OCI-LY7 (cell line): ENCODE measurements around the gene PTPRN. TPM values are rescaled to one million over a fixed set of nuclear protein-coding genes. Genes with fewer than 3 reads are reported as not detected.

ENCODE experiments used
- BruUV-seq: library from RNA; stranded (reverse); fragments of 400-500 nt; replicated peaks from 2 replicates; lab custom pipeline; 2021; lab: Mats Ljungman, UMichigan
- CTCF ChIA-PET: fragments of 300-600 bp; sonication (Branson Sonifier 250); formaldehyde crosslinking; loops from one replicate; lab custom pipeline; 2022; ENCODE audit warnings: antibody characterized with exemption; ENCODE audit not compliant: unreplicated experiment; lab: Charles Lee
- POLR2A ChIA-PET: fragments of 300-600 bp; sonication (Branson Sonifier 250); formaldehyde crosslinking; loops from one replicate; lab custom pipeline; 2022; ENCODE audit warnings: antibody characterized with exemption; lab: Charles Lee
- DNase-seq: peaks from one replicate; pipeline ENCODE4 v3.0.0-alpha.2; 2015; ENCODE audit warnings: low spot score
- H2AFZ ChIP-seq: fragments of 200-600 bp; sonication (generic), shearing (Covaris generic); 2 replicates; pipeline ENCODE4 v1.6.1; 2014; ENCODE audit warnings: mild to moderate bottlenecking, antibody characterized with exemption, low read length, moderate library complexity
- H3K27ac ChIP-seq: fragments of 200-600 bp; sonication (generic); 2 replicates; pipeline ENCODE4 v1.5.1; 2014; ENCODE audit warnings: mixed run types, low read depth, mild to moderate bottlenecking, moderate library complexity, low read length, inconsistent platforms; ENCODE audit not compliant: poor library complexity, severe bottlenecking
- H3K36me3 ChIP-seq: fragments of 200-600 bp; sonication (generic); 2 replicates; pipeline ENCODE4 v1.6.1; 2014; ENCODE audit warnings: mild to moderate bottlenecking, antibody characterized with exemption, low read length, moderate library complexity, mixed read lengths; ENCODE audit not compliant: insufficient read depth
- H3K4me1 ChIP-seq: fragments of 200-600 bp; sonication (generic); 2 replicates; pipeline ENCODE4 v1.5.1; 2014; ENCODE audit warnings: mild to moderate bottlenecking, low read length; ENCODE audit not compliant: insufficient read depth, poor library complexity, severe bottlenecking
- H3K4me2 ChIP-seq: fragments of 200-600 bp; sonication (generic); 2 replicates; pipeline ENCODE4 v1.6.1; 2014; ENCODE audit warnings: mild to moderate bottlenecking, low read length
- H3K4me3 ChIP-seq: fragments of 200-600 bp; sonication (generic); 2 replicates; pipeline ENCODE4 v1.5.1; 2014; ENCODE audit warnings: mild to moderate bottlenecking, low read depth, low read length; ENCODE audit not compliant: poor library complexity, severe bottlenecking
- H3K79me2 ChIP-seq: fragments of 200-600 bp; sonication (generic); 2 replicates; pipeline ENCODE4 v1.6.1; 2016; ENCODE audit warnings: low read depth, mild to moderate bottlenecking, low read length, moderate library complexity, mixed read lengths; ENCODE audit not compliant: insufficient read depth
- H3K9me2 ChIP-seq: fragments of 200-600 bp; sonication (generic); 2 replicates; pipeline ENCODE4 v1.6.1; 2016; ENCODE audit warnings: mild to moderate bottlenecking, low read length, mixed read lengths; ENCODE audit not compliant: insufficient read depth
- H3K9me3 ChIP-seq: fragments of 200-600 bp; sonication (generic); 2 replicates; pipeline ENCODE4 v1.6.1; 2014; ENCODE audit warnings: mild to moderate bottlenecking, mixed run types, low read length, mixed read lengths
- H4K20me1 ChIP-seq: fragments of 200-600 bp; sonication (generic); 2 replicates; pipeline ENCODE4 v1.6.1; 2014; ENCODE audit warnings: mild to moderate bottlenecking, antibody characterized with exemption, low read length, moderate library complexity, mixed read lengths; ENCODE audit not compliant: insufficient read depth
- EZH2phosphoT487 ChIP-seq: fragments of 200-600 bp; sonication (generic); IDR thresholded peaks from 2 replicates; pipeline ENCODE4 v1.6.1; 2018; ENCODE audit warnings: low read depth, borderline replicate concordance, mild to moderate bottlenecking, mixed run types, antibody characterized with exemption, low read length, moderate library complexity, mixed read lengths
- intact Hi-C: fragments of 100-400 bp; cut with micrococcal nuclease; formaldehyde crosslinking; loops from one replicate; pipeline ENCODE4 v1.10.0; 2022; ENCODE audit not compliant: unreplicated experiment
- total RNA-seq, 2 experiments: library from RNA; depleted of rRNA in 1 of 2; stranded (reverse); fragments of >200 nt in 1 of 2; shearing (Covaris generic) in 1 of 2; gene quantifications; 2 replicates each; pipeline ENCODE4 v1.2.3, GENCODE V29; 2014 to 2022
- TF ChIP-seq, protein P1 (sequence below): fragments of 200-600 bp; sonication (generic); conservative IDR thresholded peaks from 2 replicates; pipeline ENCODE4 v1.5.1; 2014; ENCODE audit warnings: mild to moderate bottlenecking, antibody characterized with exemption, low read length, moderate library complexity, mixed read lengths

The PTPRN gene
- total RNA-seq, 2 experiments from 2014 or later = not detected

DNA sequence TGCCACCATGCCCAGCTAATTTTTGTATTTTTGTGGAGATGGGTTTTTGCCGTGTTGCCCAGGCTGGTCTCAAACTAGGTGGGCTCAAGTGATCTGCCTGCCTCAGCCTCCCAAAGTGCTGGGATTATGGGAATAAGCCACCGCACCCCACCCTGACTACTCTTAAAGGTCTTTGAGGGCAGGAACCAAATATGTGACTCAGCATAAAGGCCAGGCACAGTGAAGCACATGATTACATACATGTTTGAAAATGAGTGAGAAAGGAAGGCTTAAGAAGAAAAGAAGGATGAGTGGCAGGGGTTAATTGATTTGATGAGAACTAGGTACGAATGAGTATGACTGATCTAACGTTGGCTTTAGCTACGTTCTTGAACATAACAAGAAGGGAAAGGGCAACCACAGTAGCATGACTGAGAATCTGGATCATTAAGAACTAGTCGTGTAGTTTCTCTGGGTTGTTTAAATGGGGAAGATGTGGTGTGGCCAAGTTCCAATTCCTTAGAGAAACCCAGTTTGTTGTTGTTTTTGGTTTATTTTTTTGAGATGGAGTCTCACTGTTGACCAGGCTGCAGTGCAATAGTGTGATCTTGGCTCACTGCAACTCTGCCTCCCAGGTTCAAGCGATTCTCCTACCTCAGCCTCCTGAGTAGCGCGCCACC is 16.6 kb upstream of the PTPRN start:
- ChIA-PET CTCF (no interaction called here), POLR2A (interaction anchor here (0.6 kb wide), 1 partner anchor 1750 kb away, joined by 3 read pairs; no protein-coding TSS in a partner anchor)
- Histone ChIP-seq H3K36me3 (no peaks in the 10 kb centered on the region), H3K9me2 (no peaks in the 10 kb centered on the region), H3K9me3 (no peaks in the 10 kb centered on the region), H3K4me3 (no peak overlapping the region), H3K4me1 (peaks cover 2% of the 10 kb centered on the region), H3K27ac (no peak overlapping the region), H3K4me2 (no peak overlapping the region), H3K79me2 (no peaks in the 10 kb centered on the region), H2AFZ (no peak overlapping the region), H4K20me1 (no peaks in the 10 kb centered on the region)
- no peak for DNase-seq
- intact Hi-C loops = no loop called here
- no peak for TF ChIP-seq EZH2phosphoT487
- TF ChIP-seq, protein P1, sequence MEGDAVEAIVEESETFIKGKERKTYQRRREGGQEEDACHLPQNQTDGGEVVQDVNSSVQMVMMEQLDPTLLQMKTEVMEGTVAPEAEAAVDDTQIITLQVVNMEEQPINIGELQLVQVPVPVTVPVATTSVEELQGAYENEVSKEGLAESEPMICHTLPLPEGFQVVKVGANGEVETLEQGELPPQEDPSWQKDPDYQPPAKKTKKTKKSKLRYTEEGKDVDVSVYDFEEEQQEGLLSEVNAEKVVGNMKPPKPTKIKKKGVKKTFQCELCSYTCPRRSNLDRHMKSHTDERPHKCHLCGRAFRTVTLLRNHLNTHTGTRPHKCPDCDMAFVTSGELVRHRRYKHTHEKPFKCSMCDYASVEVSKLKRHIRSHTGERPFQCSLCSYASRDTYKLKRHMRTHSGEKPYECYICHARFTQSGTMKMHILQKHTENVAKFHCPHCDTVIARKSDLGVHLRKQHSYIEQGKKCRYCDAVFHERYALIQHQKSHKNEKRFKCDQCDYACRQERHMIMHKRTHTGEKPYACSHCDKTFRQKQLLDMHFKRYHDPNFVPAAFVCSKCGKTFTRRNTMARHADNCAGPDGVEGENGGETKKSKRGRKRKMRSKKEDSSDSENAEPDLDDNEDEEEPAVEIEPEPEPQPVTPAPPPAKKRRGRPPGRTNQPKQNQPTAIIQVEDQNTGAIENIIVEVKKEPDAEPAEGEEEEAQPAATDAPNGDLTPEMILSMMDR = no peak
- BruUV-seq = no TSS peak

DNA sequence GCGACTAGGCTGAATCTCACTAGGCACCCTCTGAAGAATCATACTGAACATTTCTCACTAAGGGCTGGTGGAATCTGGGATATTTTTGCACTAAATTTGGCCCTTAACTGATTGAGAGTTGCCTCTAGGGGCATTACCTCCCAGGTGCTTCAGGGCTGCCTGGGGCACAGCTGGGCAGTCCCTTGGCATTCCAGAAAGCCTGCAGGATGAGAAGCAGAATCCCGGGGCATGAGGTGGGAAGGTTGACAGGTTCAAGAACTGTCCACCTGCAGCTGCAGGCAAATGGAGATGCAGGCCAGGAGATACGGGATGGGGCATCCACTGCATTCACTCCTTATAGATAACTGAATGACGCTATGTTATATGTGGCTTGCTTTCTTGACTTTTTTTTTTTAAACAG is 15.9 kb upstream of the PTPRN start:
- Histone ChIP-seq H4K20me1 (no peaks in the 10 kb centered on the region), H3K9me2 (no peaks in the 10 kb centered on the region), H2AFZ (no peak overlapping the region), H3K9me3 (no peaks in the 10 kb centered on the region), H3K4me3 (no peak overlapping the region), H3K27ac (no peak overlapping the region), H3K4me1 (peaks cover 3% of the 10 kb centered on the region), H3K79me2 (no peaks in the 10 kb centered on the region), H3K36me3 (no peaks in the 10 kb centered on the region), H3K4me2 (no peak overlapping the region)
- BruUV-seq = no TSS peak
- no peak for DNase-seq
- intact Hi-C loops = no loop called here
- CTCF ChIA-PET = no interaction called here
- POLR2A ChIA-PET = interaction anchor here (0.6 kb wide), 1 partner anchor 1751 kb away, joined by 3 read pairs; no protein-coding TSS in a partner anchor
- TF ChIP-seq, protein P1 = no peak
- no peak for TF ChIP-seq EZH2phosphoT487

DNA sequence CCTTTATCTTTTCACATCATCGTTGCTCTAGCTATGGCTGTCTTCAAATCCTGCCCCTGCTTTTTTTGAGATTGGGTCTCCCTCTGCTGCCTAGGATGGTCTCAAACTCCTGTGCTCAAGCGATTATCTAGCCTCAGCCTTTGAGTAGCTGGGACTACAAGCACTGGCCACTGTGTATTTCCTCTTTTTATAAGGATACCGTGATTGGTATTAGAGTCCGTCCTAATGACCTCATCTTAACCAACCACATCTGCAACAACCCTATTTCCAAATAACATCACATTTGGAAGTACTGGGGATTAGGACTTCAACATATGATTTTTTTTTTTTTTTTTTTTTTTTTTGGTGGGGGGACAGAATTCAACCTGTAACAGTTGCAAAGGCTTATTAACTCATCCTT is 14.2 kb upstream of the PTPRN start:
- H4K20me1 ChIP-seq = no peaks in the 10 kb centered on the region
- ChIA-PET POLR2A (interaction anchor here (0.7 kb wide), 1 partner anchor 200 kb away, joined by 3 read pairs; no protein-coding TSS in a partner anchor), CTCF (interaction anchor here (0.8 kb wide), 1 partner anchor 204 kb away, joined by 3 read pairs; no protein-coding TSS in a partner anchor)
- H3K4me2 ChIP-seq = no peak overlapping the region
- no peaks in the 10 kb centered on the region for H3K9me2 ChIP-seq
- H3K36me3 ChIP-seq = no peaks in the 10 kb centered on the region
- no peaks in the 10 kb centered on the region for H3K9me3 ChIP-seq
- no peak overlapping the region for H3K4me3 ChIP-seq
- H2AFZ ChIP-seq = no peak overlapping the region
- H3K79me2 ChIP-seq = no peaks in the 10 kb centered on the region
- intact Hi-C loops = no loop called here
- no peak overlapping the region for H3K27ac ChIP-seq
- peaks cover 3% of the 10 kb centered on the region for H3K4me1 ChIP-seq
- TF ChIP-seq, protein P1 = no peak
- no peak for TF ChIP-seq EZH2phosphoT487
- no peak for DNase-seq
- BruUV-seq = no TSS peak
